ENCODE results near the gene NEU2.
"Not testable (repeated sequence)": the region's sequence is repeated elsewhere in the genome, so short reads cannot be mapped to it uniquely, and the experiment has no call there.

The NEU2 gene

DNA sequence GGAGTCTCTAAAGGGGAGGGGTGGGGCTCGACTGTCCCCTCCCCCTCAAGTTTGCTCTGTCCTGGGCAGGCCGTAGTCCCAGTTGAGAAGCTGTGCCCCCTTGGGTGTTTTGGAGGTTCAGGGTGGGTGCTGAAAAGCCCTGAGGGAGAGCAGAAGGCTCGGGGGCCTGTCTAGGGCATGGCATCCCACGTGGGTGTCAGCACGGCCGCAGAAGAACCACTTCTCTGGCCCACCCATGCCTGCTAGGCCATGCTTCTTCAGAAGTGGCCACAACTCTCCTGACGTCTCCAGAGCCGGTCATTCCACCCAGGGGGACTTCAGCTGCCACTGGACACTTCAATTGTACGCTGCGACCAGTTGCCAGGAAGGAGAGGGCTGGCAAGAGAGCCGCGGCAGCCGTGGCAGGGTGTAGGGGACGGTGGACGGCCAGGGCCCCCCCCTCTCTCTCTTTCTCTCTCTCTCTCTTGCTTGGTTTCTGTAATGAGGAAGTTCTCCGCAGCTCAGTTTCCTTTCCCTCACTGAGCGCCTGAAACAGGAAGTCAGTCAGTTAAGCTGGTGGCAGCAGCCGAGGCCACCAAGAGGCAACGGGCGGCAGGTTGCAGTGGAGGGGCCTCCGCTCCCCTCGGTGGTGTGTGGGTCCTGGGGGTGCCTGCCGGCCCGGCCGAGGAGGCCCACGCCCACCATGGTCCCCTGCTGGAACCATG is 27.5 kb downstream of the NEU2 start, which contains the start of gene INPP5D:
Gene INPP5D (plus strand): TSS at position 546 of the 704 bp plus-strand sequence. CDS start 137 bp downstream, at position 683.
- DNase-seq = no peak

DNA sequence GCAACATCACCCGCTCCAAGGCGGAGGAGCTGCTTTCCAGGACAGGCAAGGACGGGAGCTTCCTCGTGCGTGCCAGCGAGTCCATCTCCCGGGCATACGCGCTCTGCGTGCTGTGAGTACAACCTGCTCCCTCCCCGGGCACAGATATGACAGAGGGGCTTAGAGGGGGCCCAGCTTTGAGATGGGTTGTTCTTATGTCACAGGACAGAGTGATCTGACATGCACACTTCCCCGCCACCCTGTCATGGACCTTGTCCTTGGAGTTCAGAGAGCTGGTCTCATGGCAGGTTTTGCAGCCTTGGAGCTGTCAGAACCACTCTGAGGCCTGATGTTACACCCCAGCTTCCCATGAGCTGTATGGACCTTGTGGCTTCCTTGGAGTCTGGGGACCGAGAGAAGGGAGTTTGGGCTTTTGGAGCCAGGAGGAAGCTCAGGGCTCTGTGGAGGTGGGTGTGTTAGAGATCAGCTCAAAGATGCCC is 28.1 kb downstream of the NEU2 start:
- DNase-seq = no peak

- no peak for DNase-seq
Measured at GRCh38 chr2:233060980-233061590, 28.6 kb downstream of the NEU2 start.

DNA sequence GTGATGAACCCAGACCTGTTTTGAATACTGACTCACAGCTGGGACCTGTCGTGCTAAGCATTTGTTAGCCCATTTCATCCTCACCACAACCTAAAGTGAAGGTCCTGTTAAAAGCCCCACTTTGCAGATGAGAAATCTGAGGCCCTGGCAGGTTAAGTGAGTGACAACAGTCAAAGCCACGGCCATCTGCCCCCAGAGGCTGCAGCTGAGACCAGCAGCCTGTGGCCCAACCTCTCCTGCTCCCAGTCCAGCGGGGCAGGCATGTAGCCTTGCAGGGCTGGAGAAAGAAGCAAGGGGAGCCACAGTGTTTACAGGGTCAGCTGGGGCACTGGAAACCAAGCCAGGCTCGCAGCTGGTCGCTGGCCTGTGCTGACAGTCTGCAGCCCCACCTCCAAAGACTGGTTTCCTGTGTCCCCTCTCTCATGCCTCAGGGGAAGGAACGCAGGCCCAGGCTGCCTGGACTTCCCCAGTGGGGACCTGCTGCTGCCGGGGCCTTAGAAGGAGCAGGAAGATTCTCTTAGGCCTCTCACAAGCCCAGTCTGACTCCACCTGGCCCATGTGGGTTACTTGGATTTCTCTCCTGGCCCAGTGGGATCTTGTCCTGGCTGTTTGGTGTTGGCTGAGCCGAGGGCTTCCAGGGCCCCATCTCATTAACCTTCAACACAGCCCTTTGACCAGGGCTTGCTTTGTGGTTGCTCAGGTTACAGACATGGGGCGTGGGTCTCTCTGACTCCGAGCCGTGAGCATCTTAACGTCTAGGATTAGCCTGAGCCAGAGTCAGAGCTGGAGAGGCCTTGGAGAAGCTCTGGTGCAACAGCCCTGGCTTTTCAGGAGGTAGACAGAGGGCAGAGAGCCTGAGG is 29.3 kb downstream of the NEU2 start:
- no peak for DNase-seq

- no peak for DNase-seq
Measured at GRCh38 chr2:233062451-233062850, 30.0 kb downstream of the NEU2 start.

- DNase-seq = no peak
Measured at GRCh38 chr2:233062946-233063268, 30.4 kb downstream of the NEU2 start.

GRCh38 chr2:233063269-233063975 is 30.9 kb downstream of the NEU2 start:
- no peak for DNase-seq

DNA sequence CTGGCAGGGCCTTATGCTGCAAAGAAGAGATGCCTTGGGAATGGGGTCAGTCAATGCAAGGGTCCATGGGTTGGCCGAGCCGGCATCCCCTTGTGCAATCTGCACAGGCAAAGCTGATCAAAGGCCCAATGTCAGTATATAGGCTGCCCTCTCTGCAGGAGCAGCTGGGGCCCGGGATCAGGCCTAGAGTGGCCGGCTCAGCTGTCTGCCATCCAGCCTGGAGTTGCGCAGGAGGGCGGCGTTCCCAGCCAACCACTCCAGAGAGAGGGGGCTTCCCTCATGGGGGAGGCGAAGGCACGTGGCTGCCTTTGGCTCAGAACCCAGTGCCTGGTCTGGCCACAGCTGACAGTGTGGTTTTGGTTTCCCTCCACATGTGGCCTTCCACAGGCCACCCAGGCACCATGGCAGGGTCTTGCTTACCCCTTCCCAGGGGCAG is 31.5 kb downstream of the NEU2 start:
- DNase-seq = no peak

GRCh38 chr2:233064530-233065199 is 32.2 kb downstream of the NEU2 start:
- DNase-seq = no peak

DNA sequence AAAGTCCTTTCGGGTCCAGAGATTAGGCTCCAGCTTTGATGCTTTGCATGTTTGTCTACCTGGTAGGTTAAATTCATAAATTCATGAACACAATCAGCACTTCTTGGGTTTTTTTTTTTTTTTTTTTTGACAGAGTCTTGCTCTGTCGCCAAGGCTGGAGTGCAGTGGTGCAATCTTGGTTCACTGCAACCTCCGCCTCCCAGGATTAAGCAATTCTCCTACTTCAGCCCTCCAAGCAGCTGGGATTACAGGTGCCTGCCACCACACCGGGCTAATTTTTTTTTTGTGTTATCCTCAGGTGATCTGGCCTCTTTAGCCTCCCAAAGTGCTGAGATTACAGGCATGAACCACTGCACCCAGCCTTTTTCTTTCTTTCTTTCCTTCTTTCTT is 32.7 kb downstream of the NEU2 start:
- not testable (repeated sequence) for DNase-seq

- no peak for DNase-seq
Measured at GRCh38 chr2:233065954-233066470, 33.5 kb downstream of the NEU2 start.

- DNase-seq = no peak
Measured at GRCh38 chr2:233068762-233069418, 36.4 kb downstream of the NEU2 start.

DNA sequence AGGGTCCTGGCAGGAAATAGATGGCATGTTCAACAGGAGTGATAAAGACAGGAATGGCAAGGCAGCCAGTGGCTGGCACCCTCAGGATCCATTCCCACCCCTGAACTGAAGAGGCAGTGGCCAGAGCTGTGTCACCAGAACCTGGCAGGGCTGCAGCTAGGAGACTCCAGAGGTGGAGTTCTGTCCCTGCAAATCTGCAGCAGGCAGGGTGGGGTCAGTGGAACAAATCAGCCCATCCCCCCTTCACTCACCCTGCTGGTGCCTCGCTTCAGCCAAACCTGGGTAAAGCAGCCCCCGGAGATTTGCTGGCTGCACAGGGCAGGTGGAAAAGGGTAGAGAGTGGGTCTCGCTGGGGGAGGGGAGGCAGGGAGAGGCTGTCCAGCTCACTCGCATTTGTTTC is 40.4 kb downstream of the NEU2 start:
- DNase-seq = no peak

- no peak for DNase-seq
Measured at GRCh38 chr2:233074106-233074505, 41.6 kb downstream of the NEU2 start.

DNA sequence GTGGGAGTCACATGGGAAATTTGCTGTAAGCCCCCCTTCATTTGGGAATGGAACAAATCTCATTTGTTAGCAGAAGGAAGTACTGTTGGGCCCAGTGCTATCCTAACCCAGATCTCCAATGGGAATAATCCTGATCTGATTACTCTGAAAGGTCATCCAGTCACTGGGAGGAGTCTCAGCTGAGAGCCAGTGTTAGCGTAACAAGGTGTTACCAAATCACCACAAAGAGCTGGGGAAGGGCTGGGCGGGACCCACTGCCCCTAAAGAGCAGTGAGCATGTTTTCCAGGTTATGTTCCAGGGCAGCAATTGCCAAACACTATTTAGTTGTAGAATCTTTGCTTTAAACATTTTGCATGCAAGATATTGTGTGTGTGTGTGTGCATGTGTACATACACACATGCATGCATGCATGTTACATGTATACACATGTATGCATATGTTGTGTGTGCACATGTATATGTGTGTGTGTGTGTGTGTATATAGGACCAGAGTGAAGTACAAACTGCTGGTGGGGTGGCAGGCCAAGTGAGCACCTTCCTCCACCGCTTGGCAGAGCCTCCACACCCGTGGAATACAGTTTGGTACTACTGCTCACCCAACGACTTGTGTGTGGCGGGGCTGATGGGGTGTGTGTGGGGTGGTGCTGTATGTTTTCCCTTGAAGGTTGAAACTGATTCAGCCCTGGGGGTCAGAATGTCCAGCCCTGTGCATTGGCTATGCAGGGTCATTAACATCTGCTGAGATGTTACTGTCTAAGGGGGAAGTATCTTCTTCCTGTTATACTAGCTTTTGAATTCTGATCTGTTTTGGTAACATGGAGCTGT is 42.9 kb downstream of the NEU2 start:
- no peak for DNase-seq

- no peak for DNase-seq
Measured at GRCh38 chr2:233075966-233076339, 43.5 kb downstream of the NEU2 start.

DNA sequence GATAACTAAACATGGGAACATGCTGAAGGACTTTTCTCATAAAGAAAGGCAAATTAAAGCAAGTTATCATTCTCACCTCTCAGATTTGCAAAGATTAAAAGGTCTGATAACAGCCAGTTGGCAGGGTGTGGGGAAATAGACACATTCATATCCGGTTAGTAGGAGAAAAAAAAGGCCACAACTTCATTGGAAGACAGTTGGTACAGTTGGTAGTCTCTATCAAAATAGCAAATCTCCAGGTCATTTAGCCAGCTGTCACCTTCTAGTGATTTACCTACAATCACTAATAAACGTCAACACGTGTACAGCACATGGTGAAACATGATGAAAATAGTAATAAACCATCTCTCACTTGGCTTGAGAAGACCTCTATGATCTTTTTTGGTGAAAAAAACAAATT is 44.3 kb downstream of the NEU2 start:
- no peak for DNase-seq

DNA sequence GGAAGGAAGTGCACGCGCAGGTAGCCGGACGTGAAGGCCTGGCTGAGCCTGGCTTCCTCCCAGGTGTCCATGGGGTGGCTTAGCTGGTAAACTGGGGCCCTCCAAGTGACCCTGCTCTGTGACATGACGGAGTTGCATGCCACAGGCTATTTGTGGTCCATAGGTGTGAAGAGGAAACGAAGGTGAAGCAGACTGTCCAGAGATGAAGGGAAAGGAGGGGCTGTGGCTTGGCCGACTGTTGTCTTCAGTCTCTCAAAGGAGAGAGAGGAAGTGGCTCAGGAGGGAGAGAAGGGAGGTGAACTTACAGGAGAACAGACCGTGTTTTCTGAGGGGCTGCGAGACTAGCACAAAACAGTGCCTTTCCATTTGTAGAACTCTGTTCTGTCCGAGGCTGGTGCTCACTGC is 47.0 kb downstream of the NEU2 start:
- no peak for DNase-seq

DNA sequence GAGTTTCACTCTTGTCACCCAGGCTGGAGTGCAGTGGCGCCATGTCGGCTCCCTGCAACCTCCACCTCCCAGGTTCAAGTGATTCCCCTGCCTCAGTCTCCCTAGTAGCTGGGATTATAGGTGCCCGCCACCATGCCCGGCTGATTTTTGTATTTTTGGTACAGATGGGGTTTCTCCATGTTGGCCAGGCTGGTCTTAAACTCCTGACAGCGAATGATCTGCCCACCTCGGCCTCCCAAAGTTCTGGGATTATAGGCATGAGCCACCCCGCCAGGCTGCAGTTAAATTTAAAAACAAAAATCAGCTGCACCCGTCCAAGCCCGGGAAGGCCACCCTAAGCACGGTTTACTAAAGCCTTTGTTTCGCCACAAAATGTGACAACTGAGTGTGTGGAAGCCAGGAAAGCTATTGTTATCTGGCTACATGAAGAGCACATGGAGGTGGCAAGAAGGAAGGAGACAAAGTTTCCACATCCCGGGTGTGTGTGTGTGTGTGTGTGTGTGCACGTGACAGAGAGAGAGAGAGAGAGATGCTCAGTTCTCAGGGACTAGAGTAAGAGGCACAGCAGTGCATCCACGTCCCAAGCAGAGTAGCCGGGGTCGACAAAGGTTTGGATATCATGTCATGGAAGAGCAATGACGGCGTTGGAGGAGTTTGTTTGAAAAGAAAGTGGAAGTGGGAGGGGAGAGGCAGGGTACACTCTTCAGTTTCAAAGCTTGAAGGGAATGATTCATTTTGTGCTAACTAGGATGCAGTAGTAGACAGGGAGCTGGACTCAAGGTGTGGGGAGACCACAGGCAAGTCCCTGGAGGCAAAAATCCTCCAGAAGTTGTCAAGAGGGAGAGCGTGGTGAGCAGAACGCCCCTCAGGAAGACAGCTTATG is 47.7 kb downstream of the NEU2 start:
- DNase-seq = no peak

GRCh38 chr2:233080836-233081229 is 48.4 kb downstream of the NEU2 start:
- no peak for DNase-seq

All from NCI-H226 (cell line).